ENCODE data around the gene C1orf35. TPM values are rescaled to one million over a fixed set of nuclear protein-coding genes. Genes with fewer than 3 reads are reported as not detected.
A peak's percentile ranks its signal among the peaks of the same experiment; 100 is the strongest.

C1orf35 gene
- total and polyA plus RNA-seq, 9 of the 15 experiments (the other 6 are each of a cell fraction or from before 2014, with no cell fraction given): 3.2 to 48.7 (median 12.5) TPM

- TF ChIP-seq ZFX (CRISPR knock-in tag; IDR thresholded peaks at IDR 0.05) (no peak; the same call in 1 of the 2 replicates), HNRNPUL1 (IDR thresholded peaks at IDR 0.05; ENCODE audit: low read length) (no peak), ZNF717 (CRISPR knock-in tag; IDR thresholded peaks at IDR 0.05) (no peak), REST (IDR thresholded peaks at IDR 0.05; ENCODE audit: borderline replicate concordance) (no peak), REST (CRISPR knock-in tag; IDR thresholded peaks at IDR 0.05; ENCODE audit: low read depth) (peak; percentile 79), KAT7 (CRISPR knock-in tag; IDR thresholded peaks at IDR 0.05; ENCODE audit: borderline replicate concordance) (peak; percentile 49; the same call in 1 of the 2 replicates), RAD51 (IDR thresholded peaks at IDR 0.05; ENCODE audit: borderline replicate concordance, low read depth) (no peak), ERF (CRISPR knock-in tag; IDR thresholded peaks at IDR 0.05) (0 out of 2 replicates have a peak, but pooled peaks have one; percentile 73), CHAMP1 (IDR thresholded peaks at IDR 0.05) (no peak), ZFP30 (CRISPR knock-in tag; IDR thresholded peaks at IDR 0.05; ENCODE audit: borderline replicate concordance) (no peak), ZNF592 (IDR thresholded peaks at IDR 0.05) (no peak)
Observed at GRCh38 chr1:228082918-228083870, 19.9 kb downstream of the C1orf35 start (continued).
